KMS-11 (cell line): Measurements from ENCODE around the gene GPR75.

Source experiments
- H2AFZ ChIP-seq: fragments of 200-600 bp; sonication (generic); 2 replicates; pipeline ENCODE4 v1.6.1; 2016; ENCODE audit warnings: antibody characterized with exemption, mixed run types, low read depth
- H3K27ac ChIP-seq: fragments of 200-600 bp; sonication (generic); 2 replicates; pipeline ENCODE4 v1.6.1; 2016; ENCODE audit warnings: mild to moderate bottlenecking, mixed run types
- H3K27me3 ChIP-seq: fragments of 200-600 bp; sonication (generic); 2 replicates; pipeline ENCODE4 v1.6.1; 2017; ENCODE audit warnings: mild to moderate bottlenecking, low read depth, mixed run types, moderate library complexity; ENCODE audit not compliant: insufficient read depth
- H3K36me3 ChIP-seq: fragments of 200-600 bp; sonication (generic); 2 replicates; pipeline ENCODE4 v1.6.1; 2017; ENCODE audit warnings: mild to moderate bottlenecking, mixed run types; ENCODE audit not compliant: insufficient read depth
- H3K4me1 ChIP-seq: fragments of 200-600 bp; sonication (generic); 2 replicates; pipeline ENCODE4 v1.6.1; 2016; ENCODE audit warnings: mild to moderate bottlenecking, low read depth, mixed run types; ENCODE audit not compliant: poor library complexity, severe bottlenecking
- H3K4me2 ChIP-seq: fragments of 200-600 bp; sonication (generic); 2 replicates; pipeline ENCODE4 v1.7.0; 2016; ENCODE audit warnings: mild to moderate bottlenecking, mixed run types
- H3K4me3 ChIP-seq: fragments of 200-600 bp; sonication (generic); IDR thresholded peaks from 2 replicates; pipeline ENCODE4 v1.6.1; 2017; ENCODE audit warnings: low read depth, low read length, mixed read lengths; ENCODE audit not compliant: insufficient read depth
- H3K79me2 ChIP-seq: fragments of 200-600 bp; sonication (generic); 2 replicates; pipeline ENCODE4 v1.6.1; 2016; ENCODE audit warnings: low read depth, mixed run types; ENCODE audit not compliant: insufficient read depth
- H3K9ac ChIP-seq: fragments of 200-600 bp; sonication (generic); 2 replicates; pipeline ENCODE4 v1.6.1; 2016; ENCODE audit warnings: mild to moderate bottlenecking, mixed run types
- H4K20me1 ChIP-seq: fragments of 200-600 bp; sonication (generic); 2 replicates; pipeline ENCODE4 v1.6.1; 2016; ENCODE audit warnings: mild to moderate bottlenecking, mixed run types; ENCODE audit not compliant: insufficient read depth
- TF ChIP-seq, protein P1 (sequence below): fragments of 200-600 bp; sonication (generic); conservative IDR thresholded peaks from 2 replicates; pipeline ENCODE4 v1.6.1; 2017; ENCODE audit warnings: low read depth, mild to moderate bottlenecking, antibody characterized with exemption, low read length, moderate library complexity, mixed read lengths

GPR75 gene

DNA sequence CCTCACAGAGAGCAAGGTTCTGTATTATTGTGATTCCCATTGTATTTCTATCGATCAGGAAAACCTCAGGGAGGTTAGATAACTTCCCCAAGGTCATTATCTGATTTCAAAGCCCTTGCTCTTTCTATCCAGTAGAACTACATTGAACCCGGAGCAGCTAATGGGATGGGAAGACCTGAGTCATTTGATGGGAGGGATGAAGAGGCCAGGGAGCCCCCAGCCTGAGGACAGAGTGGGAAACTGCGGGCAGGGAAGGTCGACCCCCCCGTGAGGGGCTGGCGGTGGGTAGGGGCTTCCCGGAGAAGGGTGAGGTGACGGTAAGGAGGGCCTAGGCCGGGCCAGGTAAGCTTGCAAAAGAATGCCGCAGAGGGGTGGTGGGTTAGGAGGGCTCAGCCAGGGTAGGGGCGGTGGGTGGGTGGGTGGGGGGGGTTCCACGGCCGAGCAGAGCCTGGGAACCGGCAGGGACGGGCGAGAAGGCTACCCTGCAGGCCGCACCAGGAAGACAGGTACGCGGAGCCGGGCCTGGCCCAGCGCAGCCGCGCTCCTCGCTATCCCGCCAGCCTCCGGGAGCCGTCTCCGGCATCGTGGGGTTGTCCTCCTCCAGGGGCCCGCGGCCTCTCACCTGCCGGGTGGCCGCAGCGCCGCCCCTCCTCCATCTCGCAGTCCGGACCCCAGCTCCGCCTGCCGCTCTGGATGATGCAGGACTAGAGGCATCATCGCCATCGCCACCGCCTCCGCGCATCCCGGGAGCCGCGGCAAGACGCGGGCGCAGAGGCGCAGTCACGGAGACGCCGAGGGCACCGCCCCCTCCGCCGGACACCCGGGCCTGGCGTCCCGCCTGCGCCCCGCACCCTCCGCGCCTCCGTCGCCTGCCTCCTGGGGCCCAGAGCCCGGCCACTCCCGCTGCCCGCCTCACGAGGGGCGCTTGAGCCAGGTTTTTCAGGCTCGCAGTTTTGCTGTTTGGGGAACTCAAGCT is at the start of gene GPR75:
Gene GPR75, minus strand, starts transcription at position 762 of the 976 bp plus-strand sequence. CDS start 5,211 bp downstream, outside the sequence.
- H4K20me1 ChIP-seq: no peaks in the 10 kb centered on the region
- peaks cover 14% of the 10 kb centered on the region for H3K4me1 ChIP-seq
- H2AFZ ChIP-seq: no peak within 1 kb of the TSS
- no peak within 1 kb of the TSS for H3K4me2 ChIP-seq
- no peak within 1 kb of the TSS for H3K4me3 ChIP-seq
- no peak within 1 kb of the TSS for H3K9ac ChIP-seq
- no peaks in the 10 kb centered on the region for H3K27me3 ChIP-seq
- TF ChIP-seq, protein P1, sequence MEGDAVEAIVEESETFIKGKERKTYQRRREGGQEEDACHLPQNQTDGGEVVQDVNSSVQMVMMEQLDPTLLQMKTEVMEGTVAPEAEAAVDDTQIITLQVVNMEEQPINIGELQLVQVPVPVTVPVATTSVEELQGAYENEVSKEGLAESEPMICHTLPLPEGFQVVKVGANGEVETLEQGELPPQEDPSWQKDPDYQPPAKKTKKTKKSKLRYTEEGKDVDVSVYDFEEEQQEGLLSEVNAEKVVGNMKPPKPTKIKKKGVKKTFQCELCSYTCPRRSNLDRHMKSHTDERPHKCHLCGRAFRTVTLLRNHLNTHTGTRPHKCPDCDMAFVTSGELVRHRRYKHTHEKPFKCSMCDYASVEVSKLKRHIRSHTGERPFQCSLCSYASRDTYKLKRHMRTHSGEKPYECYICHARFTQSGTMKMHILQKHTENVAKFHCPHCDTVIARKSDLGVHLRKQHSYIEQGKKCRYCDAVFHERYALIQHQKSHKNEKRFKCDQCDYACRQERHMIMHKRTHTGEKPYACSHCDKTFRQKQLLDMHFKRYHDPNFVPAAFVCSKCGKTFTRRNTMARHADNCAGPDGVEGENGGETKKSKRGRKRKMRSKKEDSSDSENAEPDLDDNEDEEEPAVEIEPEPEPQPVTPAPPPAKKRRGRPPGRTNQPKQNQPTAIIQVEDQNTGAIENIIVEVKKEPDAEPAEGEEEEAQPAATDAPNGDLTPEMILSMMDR: no peak
- H3K36me3 ChIP-seq: no peaks in the 10 kb centered on the region
- H3K27ac ChIP-seq: no peak within 1 kb of the TSS
- no peaks in the 10 kb centered on the region for H3K79me2 ChIP-seq

DNA sequence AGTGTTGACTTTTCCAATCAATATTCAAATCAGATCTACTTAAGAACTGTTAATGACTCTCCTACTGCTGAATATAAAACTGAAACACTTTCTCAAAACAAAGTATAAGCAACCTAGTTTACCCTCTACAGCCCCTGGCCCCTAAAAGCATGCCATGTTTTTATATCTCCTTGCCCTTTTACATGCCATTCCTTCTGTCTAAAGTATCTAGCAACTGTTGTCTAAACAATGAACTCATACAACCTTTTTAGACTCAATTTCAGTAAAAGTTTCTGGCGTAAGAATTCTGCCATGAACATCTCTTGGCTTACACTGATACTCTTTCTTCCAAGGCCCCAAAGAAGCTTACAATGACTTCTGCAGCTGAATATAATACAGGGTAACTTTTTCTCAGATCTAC is 47.8 kb upstream of the GPR75 start:
- Histone ChIP-seq H3K4me3 (no peak overlapping the region), H3K4me1 (no peaks in the 10 kb centered on the region), H3K79me2 (no peaks in the 10 kb centered on the region), H3K4me2 (no peak overlapping the region), H3K27ac (no peak overlapping the region), H2AFZ (no peak overlapping the region), H3K36me3 (peaks cover 14% of the 10 kb centered on the region; the same call in 1 of the 2 replicates), H4K20me1 (no peaks in the 10 kb centered on the region), H3K9ac (no peak overlapping the region), H3K27me3 (no peaks in the 10 kb centered on the region)
- TF ChIP-seq, protein P1: no peak

DNA sequence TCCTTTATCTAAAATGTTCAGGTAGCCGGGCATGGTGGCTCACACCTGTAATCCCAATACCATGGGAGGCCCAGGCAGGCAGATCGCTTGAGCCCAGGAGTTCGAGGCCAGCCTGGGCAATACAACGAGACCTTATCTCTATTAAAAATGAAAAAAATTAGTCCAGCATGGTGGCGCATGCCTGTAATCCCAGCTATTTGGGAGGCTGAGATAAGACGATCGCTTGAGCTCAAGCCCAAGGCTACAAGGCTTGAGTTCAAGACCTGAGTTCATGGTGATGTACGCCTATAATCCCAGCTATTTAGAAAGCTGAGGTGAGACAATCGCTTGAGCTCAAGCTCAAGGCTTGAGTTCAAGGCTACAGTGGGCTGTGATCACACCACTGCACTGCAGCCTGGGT is 45.6 kb upstream of the GPR75 start:
- H3K4me1 ChIP-seq: no peaks in the 10 kb centered on the region
- peaks cover 25% of the 10 kb centered on the region; the same call in 1 of the 2 replicates for H3K36me3 ChIP-seq
- no peaks in the 10 kb centered on the region for H3K27me3 ChIP-seq
- H3K4me3 ChIP-seq: no peak overlapping the region
- no peak overlapping the region for H3K4me2 ChIP-seq
- TF ChIP-seq, protein P1: no peak
- no peaks in the 10 kb centered on the region for H4K20me1 ChIP-seq
- H3K9ac ChIP-seq: no peak overlapping the region
- H3K79me2 ChIP-seq: no peaks in the 10 kb centered on the region
- H3K27ac ChIP-seq: no peak overlapping the region
- H2AFZ ChIP-seq: no peak overlapping the region

DNA sequence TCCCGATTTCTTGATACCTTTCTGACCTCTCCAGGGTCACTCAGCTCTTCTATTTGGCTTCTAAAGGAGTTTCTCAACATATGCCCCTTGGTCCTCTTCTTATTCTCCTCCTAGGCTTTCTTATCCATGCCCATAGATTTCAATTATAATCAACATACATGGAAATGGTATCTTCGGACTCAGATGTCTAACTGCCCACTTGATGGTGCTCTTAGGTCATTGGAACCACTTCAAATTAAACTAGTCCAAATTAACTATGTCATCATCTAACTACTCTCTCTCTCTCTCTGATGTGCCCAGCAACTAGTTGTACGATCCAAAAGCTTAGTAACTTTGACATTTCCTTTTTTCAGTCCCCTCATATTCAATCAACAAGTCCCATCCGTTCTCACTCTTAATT is 43.2 kb upstream of the GPR75 start:
- H3K36me3 ChIP-seq: peaks cover 25% of the 10 kb centered on the region; the same call in 1 of the 2 replicates
- no peaks in the 10 kb centered on the region for H3K79me2 ChIP-seq
- H3K27me3 ChIP-seq: no peaks in the 10 kb centered on the region
- TF ChIP-seq, protein P1: no peak
- H3K4me1 ChIP-seq: no peaks in the 10 kb centered on the region
- no peak overlapping the region for H3K4me2 ChIP-seq
- H2AFZ ChIP-seq: no peak overlapping the region
- no peak overlapping the region for H3K4me3 ChIP-seq
- no peak overlapping the region for H3K27ac ChIP-seq
- no peaks in the 10 kb centered on the region for H4K20me1 ChIP-seq
- H3K9ac ChIP-seq: no peak overlapping the region
